Liver (tissue), 9 donors: ENCODE results near the gene EBF4. TPM values are rescaled to one million over a fixed set of nuclear protein-coding genes. Genes with fewer than 3 reads are reported as not detected.
"Not testable (repeated sequence)": the region's sequence is repeated elsewhere in the genome, so short reads cannot be mapped to it uniquely, and the experiment has no call there.

ENCODE experiments used
- DNase-seq: peaks from one replicate; pipeline ENCODE4 v3.0.0-alpha.2; 2017; ENCODE audit warnings: low spot score
- H3K27ac ChIP-seq, 2 donors: one replicate each; pipeline ENCODE4 v1.7.0; 2013; ENCODE audit warnings: inconsistent platforms in 2 of 2, low read length in 2 of 2, control low read depth in 1 of 2, low read depth in 1 of 2, mild to moderate bottlenecking in 1 of 2
- H3K27me3 ChIP-seq, 4 donors: one replicate each; pipeline versions ENCODE4 v1.6.1 to v1.7.0; 2013; ENCODE audit warnings: low read length in 3 of 4, inconsistent platforms in 1 of 4, mild to moderate bottlenecking in 1 of 4, moderate library complexity in 1 of 4; ENCODE audit not compliant: control insufficient read depth in 4 of 4, insufficient read depth in 4 of 4
- H3K36me3 ChIP-seq, 4 donors: one replicate each; pipeline versions ENCODE4 v1.6.1 to v1.7.0; 2013; ENCODE audit warnings: low read length in 3 of 4, mild to moderate bottlenecking in 3 of 4, low read depth in 1 of 4, moderate library complexity in 1 of 4; ENCODE audit not compliant: control insufficient read depth in 4 of 4, insufficient read depth in 3 of 4
- H3K4me1 ChIP-seq, 4 donors: one replicate each; pipeline versions ENCODE4 v1.6.1 to v1.7.0; 2013; ENCODE audit warnings: low read length in 3 of 4, mild to moderate bottlenecking in 3 of 4, moderate library complexity in 1 of 4; ENCODE audit not compliant: control insufficient read depth in 4 of 4, insufficient read depth in 4 of 4
- H3K4me3 ChIP-seq, 3 donors: one replicate each; pipeline versions ENCODE4 v1.6.1 to v1.7.0; 2013; ENCODE audit warnings: low read length in 3 of 3, control low read depth in 1 of 3, low read depth in 1 of 3, mild to moderate bottlenecking in 1 of 3
- H3K9ac ChIP-seq, 2 donors: one replicate each; pipeline ENCODE4 v1.7.0; 2013; ENCODE audit warnings: low read length in 2 of 2, mild to moderate bottlenecking in 2 of 2, moderate library complexity in 2 of 2, control low read depth in 1 of 2, low read depth in 1 of 2
- H3K9me3 ChIP-seq, 4 donors: one replicate each; pipeline versions ENCODE4 v1.6.1 to v1.7.0; 2013; ENCODE audit warnings: low read length in 3 of 4; ENCODE audit not compliant: control insufficient read depth in 4 of 4
- ATF3 ChIP-seq: IDR thresholded peaks from 2 replicates; pipeline ENCODE4 v1.6.1; 2016; ENCODE audit warnings: antibody characterized with exemption
- CTCF ChIP-seq: fragments of 150-350 bp; IDR thresholded peaks from 2 replicates; pipeline ENCODE4 v1.5.1; 2017; ENCODE audit warnings: improper control_type of control experiment, low read depth, low read length; ENCODE audit not compliant: missing input control
- EGR1 ChIP-seq, 2 donors: IDR thresholded peaks; 2 replicates each; pipeline ENCODE4 v1.6.1; 2016 to 2018; ENCODE audit warnings: antibody characterized with exemption in 2 of 2, low read depth in 2 of 2
- FOXA1 ChIP-seq: IDR thresholded peaks from 2 replicates; pipeline ENCODE4 v1.6.1; 2016; ENCODE audit warnings: antibody characterized with exemption
- FOXA2 ChIP-seq: IDR thresholded peaks from 2 replicates; pipeline ENCODE4 v1.6.1; 2016; ENCODE audit warnings: antibody characterized with exemption
- GABPA ChIP-seq, 2 donors: IDR thresholded peaks in 1 of 2; conservative IDR thresholded peaks in 1 of 2; 2 replicates each; pipeline ENCODE4 v1.6.1; 2016; ENCODE audit warnings: antibody characterized with exemption in 2 of 2, mild to moderate bottlenecking in 1 of 2, moderate library complexity in 1 of 2
- HNF4A ChIP-seq, 2 donors: conservative IDR thresholded peaks; 2 replicates each; pipeline ENCODE4 v1.6.1; 2016; ENCODE audit warnings: antibody characterized with exemption in 2 of 2, mild to moderate bottlenecking in 2 of 2
- HNF4G ChIP-seq: IDR thresholded peaks from 2 replicates; pipeline ENCODE4 v1.6.1; 2016; ENCODE audit warnings: antibody characterized with exemption
- JUND ChIP-seq, 2 donors: IDR thresholded peaks; 2 replicates each; pipeline ENCODE4 v1.6.1; 2016; ENCODE audit warnings: antibody characterized with exemption in 2 of 2
- MAX ChIP-seq: IDR thresholded peaks from 2 replicates; pipeline ENCODE4 v1.6.1; 2016; ENCODE audit warnings: antibody characterized with exemption
- RAD21 ChIP-seq, 2 donors: IDR thresholded peaks; 2 replicates each; pipeline ENCODE4 v1.6.1; 2016; ENCODE audit warnings: antibody characterized with exemption in 2 of 2, mild to moderate bottlenecking in 2 of 2
- REST ChIP-seq: IDR thresholded peaks from 2 replicates; pipeline ENCODE4 v1.6.1; 2016; ENCODE audit warnings: antibody characterized with exemption, mild to moderate bottlenecking
- RXRA ChIP-seq, 2 donors: IDR thresholded peaks; 2 replicates each; pipeline ENCODE4 v1.6.1; 2017 to 2018; ENCODE audit warnings: antibody characterized with exemption in 2 of 2, mild to moderate bottlenecking in 1 of 2
- SP1 ChIP-seq: IDR thresholded peaks from 2 replicates; pipeline ENCODE4 v1.6.1; 2018; ENCODE audit warnings: antibody characterized with exemption, mild to moderate bottlenecking
- TAF1 ChIP-seq: conservative IDR thresholded peaks from 2 replicates; pipeline ENCODE4 v1.6.1; 2016; ENCODE audit warnings: antibody characterized with exemption, mild to moderate bottlenecking
- YY1 ChIP-seq: IDR thresholded peaks from 2 replicates; pipeline ENCODE4 v1.6.1; 2016; ENCODE audit warnings: antibody characterized with exemption, mild to moderate bottlenecking
- ZBTB33 ChIP-seq: IDR thresholded peaks from 2 replicates; pipeline ENCODE4 v1.6.1; 2016; ENCODE audit warnings: antibody characterized with exemption
- WGBS: extraction: QIAGEN DNeasy Blood & Tissue Kit; methylation state at CpG from one replicate; pipeline ENCODE4 v1.1.7; 2013; 5-methylcytosine and 5-hydroxymethylcytosine counted together
- polyA plus RNA-seq, 2 donors: library from polyadenylated mRNA; stranded (reverse) in 1 of 2; unstranded in 1 of 2; fragments of 200-250 nt in 1 of 2; fragments of >200 nt in 1 of 2; fragmentation: Nextera tagmentation in 1 of 2; extraction: Ambion mirVana in 1 of 2; gene quantifications; one replicate each; pipeline versions ENCODE4 v1.2.1 to v1.2.3, GENCODE V29; 2013 to 2015
- total RNA-seq, 2 donors: library from RNA; depleted of rRNA; stranded (reverse); fragments of >200 nt; gene quantifications; one replicate each; pipeline ENCODE4 v1.2.3, GENCODE V29; 2014
- donor health status: healthy.
- donor health status: healthy.
- donor health status: healthy.
- donor health status: healthy.
- donor health status: healthy.

Gene EBF4
- total and polyA plus RNA-seq, 4 donors, result 2.3 to 4.0 (median 2.9) TPM

GRCh38 chr20:2806351-2806701, 113.7 kb downstream of the EBF4 start:
- Histone ChIP-seq H3K27me3 (peaks cover 4 to 16% (median 8%) of the 10 kb centered on the region in 4 donors), H3K4me3 (no peak overlapping the region), H3K4me1 (peaks cover 0 to 7% (median 5%) of the 10 kb centered on the region in 4 donors), H3K9me3 (peaks cover 1 to 3% (median 2%) of the 10 kb centered on the region in 4 donors), H3K9ac (no peak overlapping the region), H3K36me3 (peaks cover 0 to 2% (median 0%) of the 10 kb centered on the region in 4 donors), H3K27ac (no peak overlapping the region)
- 32% methylated on average over 4 of the region's 4 CpGs for WGBS
- TF ChIP-seq EGR1 (IDR thresholded peaks at IDR 0.05; ENCODE audit: low read depth in 2 of 2) (no peak), HNF4A (conservative IDR thresholded peaks at IDR 0.05) (peak; percentile 46 to 49)
- DNase-seq, result no peak

GRCh38 chr20:2807019-2807418, 114.4 kb downstream of the EBF4 start:
- H3K27ac ChIP-seq, result no peak overlapping the region
- no peaks in the 10 kb centered on the region for H3K9me3 ChIP-seq
- peaks cover 4 to 16% (median 6%) of the 10 kb centered on the region in 4 donors for H3K27me3 ChIP-seq
- no peaks in the 10 kb centered on the region for H3K36me3 ChIP-seq
- WGBS, result 77% methylated on average over 4 of the region's 4 CpGs
- no peak overlapping the region for H3K9ac ChIP-seq
- DNase-seq, result no peak
- H3K4me3 ChIP-seq, result no peak overlapping the region
- H3K4me1 ChIP-seq, result peaks cover 0 to 7% (median 5%) of the 10 kb centered on the region in 4 donors
- TF ChIP-seq RAD21 (IDR thresholded peaks at IDR 0.05) (no peak), FOXA1 (no peak), FOXA2 (no peak), SP1 (no peak), JUND (IDR thresholded peaks at IDR 0.05) (no peak), GABPA (IDR thresholded peaks at IDR 0.05 in 1 of 2, conservative IDR thresholded peaks at IDR 0.05 in 1 of 2) (no peak), MAX (no peak), RXRA (IDR thresholded peaks at IDR 0.05) (no peak), TAF1 (no peak), HNF4G (no peak), ATF3 (no peak), CTCF (no peak), HNF4A (conservative IDR thresholded peaks at IDR 0.05) (no peak), REST (no peak), YY1 (no peak), ZBTB33 (no peak), EGR1 (IDR thresholded peaks at IDR 0.05; ENCODE audit: low read depth in 2 of 2) (no peak)

GRCh38 chr20:2807929-2808328, 115.3 kb downstream of the EBF4 start:
- DNase-seq, H3K36me3 ChIP-seq, H3K9me3 ChIP-seq, H3K4me3 ChIP-seq, H3K27ac ChIP-seq, H3K4me1 ChIP-seq, H3K9ac ChIP-seq: not testable (repeated sequence)
- WGBS, result 67% methylated on average over 9 of the region's 9 CpGs
- H3K27me3 ChIP-seq, result peaks cover 0 to 12% (median 4%) of the 10 kb centered on the region in 4 donors
